GM23338 (cell line): Measurements from ENCODE around the gene BPIFB6. TPM values are rescaled to one million over a fixed set of nuclear protein-coding genes. Genes with fewer than 3 reads are reported as not detected.
A peak's percentile ranks its signal among the peaks of the same experiment; 100 is the strongest.

Source experiments
- ATAC-seq: fragments of 200-7000 bp; cut with Tn5 transposase; 3 replicates; pipeline ENCODE4 v1.9.1; 2020
- DNase-seq: peaks from one replicate; pipeline ENCODE4 v3.0.0-alpha.2; 2015; ENCODE audit warnings: low spot score
- H2AFZ ChIP-seq: fragments of 200-600 bp; sonication (generic); 2 replicates; pipeline ENCODE4 v1.8.0; 2016; ENCODE audit warnings: antibody characterized with exemption, mild to moderate bottlenecking, moderate library complexity
- H3F3A ChIP-seq: fragments of 200-600 bp; sonication (generic); replicated peaks from 2 replicates; pipeline ENCODE4 v1.8.0; 2017; ENCODE audit warnings: antibody characterized with exemption, mixed run types, low read depth
- H3K27ac ChIP-seq: fragments of 200-600 bp; sonication (generic); 2 replicates; pipeline ENCODE4 v1.6.1; 2016; ENCODE audit warnings: low read depth
- H3K27me3 ChIP-seq: fragments of 200-600 bp; sonication (generic); 2 replicates; pipeline ENCODE4 v1.8.0; 2016; ENCODE audit warnings: mild to moderate bottlenecking, mixed run types, moderate library complexity; ENCODE audit not compliant: insufficient read depth
- H3K36me3 ChIP-seq: fragments of 200-600 bp; sonication (generic); 2 replicates; pipeline ENCODE4 v1.8.0; 2016; ENCODE audit warnings: mild to moderate bottlenecking; ENCODE audit not compliant: insufficient read depth
- H3K4me1 ChIP-seq: fragments of 200-600 bp; sonication (generic); 2 replicates; pipeline ENCODE4 v1.8.0; 2016; ENCODE audit warnings: mild to moderate bottlenecking, moderate library complexity; ENCODE audit not compliant: insufficient read depth
- H3K4me2 ChIP-seq: fragments of 200-600 bp; sonication (generic); 2 replicates; pipeline ENCODE4 v1.7.1; 2017; ENCODE audit warnings: mixed run types
- H3K4me3 ChIP-seq: fragments of 200-600 bp; sonication (generic); 2 replicates; pipeline ENCODE4 v1.6.1; 2016; ENCODE audit warnings: mixed run types
- H3K79me2 ChIP-seq: fragments of 200-600 bp; sonication (generic); replicated peaks from 2 replicates; pipeline ENCODE4 v1.8.0; 2017; ENCODE audit warnings: mild to moderate bottlenecking; ENCODE audit not compliant: insufficient read depth
- H3K9me2 ChIP-seq: fragments of 200-600 bp; sonication (generic); 2 replicates; pipeline ENCODE4 v1.8.0; 2017; ENCODE audit not compliant: insufficient read depth
- H4K20me1 ChIP-seq: fragments of 200-600 bp; sonication (generic); replicated peaks from 2 replicates; pipeline ENCODE4 v1.8.0; 2017; ENCODE audit warnings: mild to moderate bottlenecking; ENCODE audit not compliant: insufficient read depth
- H3K27ac Mint-ChIP-seq: 2 replicates; pipeline ENCODE4 v1.8.0; 2020; ENCODE audit warnings: inconsistent platforms, mild to moderate bottlenecking, moderate library complexity, mixed read lengths
- H3K27me3 Mint-ChIP-seq: 3 replicates; pipeline ENCODE4 v1.8.0; 2022; ENCODE audit warnings: low read depth, mild to moderate bottlenecking, moderate library complexity, mixed read lengths, inconsistent platforms; ENCODE audit not compliant: insufficient read depth, poor library complexity
- H3K36me3 Mint-ChIP-seq: 3 replicates; pipeline ENCODE4 v1.8.0; 2021; ENCODE audit warnings: low read depth, mild to moderate bottlenecking, inconsistent platforms, moderate library complexity, mixed read lengths
- H3K4me1 Mint-ChIP-seq: 3 replicates; pipeline ENCODE4 v1.8.0; 2020; ENCODE audit warnings: mild to moderate bottlenecking, inconsistent platforms, mixed read lengths
- H3K4me3 Mint-ChIP-seq: 3 replicates; pipeline ENCODE4 v1.8.0; 2021; ENCODE audit warnings: moderate library complexity, mild to moderate bottlenecking, inconsistent platforms, mixed read lengths
- H3K9me3 Mint-ChIP-seq: 3 replicates; pipeline ENCODE4 v1.8.0; 2020; ENCODE audit warnings: moderate library complexity, mild to moderate bottlenecking, inconsistent platforms, mixed read lengths
- CREB1 ChIP-seq: fragments of 250-450 bp; sonication (Bioruptor Pico); IDR thresholded peaks from 2 replicates; pipeline ENCODE4 v1.5.0; 2020; ENCODE audit warnings: low read depth, mild to moderate bottlenecking, moderate library complexity
- EZH2 ChIP-seq: fragments of 200-600 bp; sonication (generic); IDR thresholded peaks from one replicate; pipeline ENCODE4 v1.8.0; 2017; ENCODE audit warnings: antibody characterized with exemption, mild to moderate bottlenecking, low read depth; ENCODE audit not compliant: unreplicated experiment
- EZH2phosphoT487 ChIP-seq: fragments of 200-600 bp; sonication (generic); IDR thresholded peaks from one replicate; pipeline ENCODE4 v1.8.1; 2018; ENCODE audit warnings: antibody characterized with exemption; ENCODE audit not compliant: unreplicated experiment
- JUNB ChIP-seq: IDR thresholded peaks from one replicate; pipeline ENCODE4 v1.6.1; 2016; ENCODE audit warnings: antibody characterized with exemption; ENCODE audit not compliant: unreplicated experiment
- NANOG ChIP-seq: IDR thresholded peaks from 2 replicates; pipeline ENCODE4 v1.6.1; 2016; ENCODE audit warnings: antibody characterized with exemption, borderline replicate concordance
- POLR2AphosphoS5 ChIP-seq: IDR thresholded peaks from 2 replicates; pipeline ENCODE4 v1.6.1; 2016; ENCODE audit warnings: antibody characterized with exemption, low read depth
- STAT1 ChIP-seq: IDR thresholded peaks from one replicate; pipeline ENCODE4 v1.6.1; 2016; ENCODE audit warnings: antibody characterized with exemption; ENCODE audit not compliant: unreplicated experiment
- ZNF114 ChIP-seq: fragments of 250-450 bp; sonication (Bioruptor Pico); IDR thresholded peaks from 2 replicates; pipeline ENCODE4 v1.5.0; 2020; ENCODE audit warnings: mild to moderate bottlenecking, moderate library complexity
- ZNF331 ChIP-seq: fragments of 250-450 bp; sonication (Bioruptor Pico); IDR thresholded peaks from 2 replicates; pipeline ENCODE4 v1.5.0; 2020; ENCODE audit warnings: low read depth, mild to moderate bottlenecking, moderate library complexity
- polyA plus RNA-seq: library from polyadenylated mRNA; unstranded; fragments of >200 nt; fragmentation: Nextera tagmentation; extraction: Ambion mirVana; gene quantifications from 2 replicates; pipeline ENCODE4 v1.2.1, GENCODE V29; 2016
- total RNA-seq: library from RNA; depleted of rRNA; stranded (reverse); fragments of >200 nt; shearing (Covaris generic); gene quantifications from 2 replicates; pipeline ENCODE4 v1.2.3, GENCODE V29; 2014
- TF ChIP-seq, protein P1 (sequence below): IDR thresholded peaks from 2 replicates; pipeline ENCODE4 v1.6.1; 2016; ENCODE audit warnings: antibody characterized with exemption
- TF ChIP-seq, protein P2 (sequence below): IDR thresholded peaks from one replicate; pipeline ENCODE4 v1.6.1; 2018; ENCODE audit warnings: antibody characterized with exemption; ENCODE audit not compliant: unreplicated experiment
- TF ChIP-seq, protein P3 (sequence below): fragments of 250-450 bp; sonication (Bioruptor Pico); IDR thresholded peaks from 2 replicates; pipeline ENCODE4 v1.5.0; 2020; ENCODE audit warnings: mild to moderate bottlenecking, moderate library complexity
- TF ChIP-seq, protein P4 (sequence below), 2 experiments: fragments of 200-600 bp in 1 of 2; sonication (generic) in 1 of 2; conservative IDR thresholded peaks; 2 replicates each; pipeline versions ENCODE4 v1.5.1 to v1.6.1; 2016 to 2017; ENCODE audit warnings: antibody characterized with exemption in 2 of 2, low read depth in 2 of 2, mild to moderate bottlenecking in 2 of 2, moderate library complexity in 1 of 2

BPIFB6 gene
- total and polyA plus RNA-seq, 2 experiments from 2014 or later, result not detected

DNA sequence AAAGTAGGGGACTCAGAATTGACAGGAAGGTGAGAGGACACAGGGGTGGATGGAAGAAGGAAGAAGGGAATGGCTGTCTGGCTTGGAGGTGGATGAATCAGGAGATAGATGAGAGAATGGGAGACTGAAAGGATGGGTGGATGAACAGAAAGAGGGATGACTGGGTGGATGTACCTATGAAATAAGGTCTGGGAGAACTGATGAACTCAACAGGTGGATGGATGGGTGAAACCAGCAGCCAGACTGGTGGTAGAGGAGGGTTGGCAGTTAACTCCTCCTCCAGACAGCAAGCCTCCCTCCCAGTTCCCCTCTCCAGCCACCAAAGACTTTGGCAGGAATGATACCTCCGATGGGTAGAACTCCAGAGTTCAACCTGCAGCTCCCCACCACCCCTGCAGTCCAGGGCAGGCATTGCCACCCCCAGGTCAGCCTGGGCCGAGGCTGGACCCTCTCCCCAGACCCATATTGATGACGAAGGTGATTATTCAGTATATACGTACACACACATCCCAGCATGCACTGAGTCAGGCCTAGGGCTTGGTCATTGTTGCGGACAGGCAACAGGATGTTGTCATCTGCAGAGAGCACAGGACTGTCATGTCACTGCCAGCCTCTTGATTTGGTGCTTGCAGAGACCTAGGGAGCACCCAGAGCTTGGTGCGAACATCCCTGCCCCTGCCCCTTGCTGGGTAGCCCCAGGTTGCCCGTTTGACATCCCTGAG is 29.2 kb upstream of the BPIFB6 start:
- H3K27ac Mint-ChIP-seq, result no peak overlapping the region
- H3K27me3 ChIP-seq, result no peaks in the 10 kb centered on the region
- no peaks in the 10 kb centered on the region for H4K20me1 ChIP-seq
- peaks cover 17% of the 10 kb centered on the region for H3K27me3 Mint-ChIP-seq
- no peaks in the 10 kb centered on the region for H3F3A ChIP-seq
- H3K4me2 ChIP-seq, result no peak overlapping the region
- no peak overlapping the region for H2AFZ ChIP-seq
- H3K9me2 ChIP-seq, result no peaks in the 10 kb centered on the region
- no peaks in the 10 kb centered on the region for H3K4me1 ChIP-seq
- H3K4me1 Mint-ChIP-seq, result no peaks in the 10 kb centered on the region
- no peaks in the 10 kb centered on the region for H3K79me2 ChIP-seq
- peaks cover 4% of the 10 kb centered on the region; the same call in 2 of the 3 replicates for H3K9me3 Mint-ChIP-seq
- no peak overlapping the region for H3K4me3 ChIP-seq
- ATAC-seq (peak; percentile 34; the same call in 2 of the 3 replicates), DNase-seq (no peak)
- H3K27ac ChIP-seq, result no peak overlapping the region
- no peak overlapping the region for H3K4me3 Mint-ChIP-seq
- TF ChIP-seq, protein P1, sequence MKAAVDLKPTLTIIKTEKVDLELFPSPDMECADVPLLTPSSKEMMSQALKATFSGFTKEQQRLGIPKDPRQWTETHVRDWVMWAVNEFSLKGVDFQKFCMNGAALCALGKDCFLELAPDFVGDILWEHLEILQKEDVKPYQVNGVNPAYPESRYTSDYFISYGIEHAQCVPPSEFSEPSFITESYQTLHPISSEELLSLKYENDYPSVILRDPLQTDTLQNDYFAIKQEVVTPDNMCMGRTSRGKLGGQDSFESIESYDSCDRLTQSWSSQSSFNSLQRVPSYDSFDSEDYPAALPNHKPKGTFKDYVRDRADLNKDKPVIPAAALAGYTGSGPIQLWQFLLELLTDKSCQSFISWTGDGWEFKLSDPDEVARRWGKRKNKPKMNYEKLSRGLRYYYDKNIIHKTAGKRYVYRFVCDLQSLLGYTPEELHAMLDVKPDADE, result no peak
- TF ChIP-seq ZNF331 (CRISPR knock-in tag) (no peak), ZNF114 (CRISPR knock-in tag) (no peak), EZH2phosphoT487 (no peak), EZH2 (no peak), STAT1 (no peak), CREB1 (CRISPR knock-in tag) (no peak), POLR2AphosphoS5 (no peak), JUNB (no peak), NANOG (no peak)
- TF ChIP-seq, protein P2, sequence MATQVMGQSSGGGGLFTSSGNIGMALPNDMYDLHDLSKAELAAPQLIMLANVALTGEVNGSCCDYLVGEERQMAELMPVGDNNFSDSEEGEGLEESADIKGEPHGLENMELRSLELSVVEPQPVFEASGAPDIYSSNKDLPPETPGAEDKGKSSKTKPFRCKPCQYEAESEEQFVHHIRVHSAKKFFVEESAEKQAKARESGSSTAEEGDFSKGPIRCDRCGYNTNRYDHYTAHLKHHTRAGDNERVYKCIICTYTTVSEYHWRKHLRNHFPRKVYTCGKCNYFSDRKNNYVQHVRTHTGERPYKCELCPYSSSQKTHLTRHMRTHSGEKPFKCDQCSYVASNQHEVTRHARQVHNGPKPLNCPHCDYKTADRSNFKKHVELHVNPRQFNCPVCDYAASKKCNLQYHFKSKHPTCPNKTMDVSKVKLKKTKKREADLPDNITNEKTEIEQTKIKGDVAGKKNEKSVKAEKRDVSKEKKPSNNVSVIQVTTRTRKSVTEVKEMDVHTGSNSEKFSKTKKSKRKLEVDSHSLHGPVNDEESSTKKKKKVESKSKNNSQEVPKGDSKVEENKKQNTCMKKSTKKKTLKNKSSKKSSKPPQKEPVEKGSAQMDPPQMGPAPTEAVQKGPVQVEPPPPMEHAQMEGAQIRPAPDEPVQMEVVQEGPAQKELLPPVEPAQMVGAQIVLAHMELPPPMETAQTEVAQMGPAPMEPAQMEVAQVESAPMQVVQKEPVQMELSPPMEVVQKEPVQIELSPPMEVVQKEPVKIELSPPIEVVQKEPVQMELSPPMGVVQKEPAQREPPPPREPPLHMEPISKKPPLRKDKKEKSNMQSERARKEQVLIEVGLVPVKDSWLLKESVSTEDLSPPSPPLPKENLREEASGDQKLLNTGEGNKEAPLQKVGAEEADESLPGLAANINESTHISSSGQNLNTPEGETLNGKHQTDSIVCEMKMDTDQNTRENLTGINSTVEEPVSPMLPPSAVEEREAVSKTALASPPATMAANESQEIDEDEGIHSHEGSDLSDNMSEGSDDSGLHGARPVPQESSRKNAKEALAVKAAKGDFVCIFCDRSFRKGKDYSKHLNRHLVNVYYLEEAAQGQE, result no peak
- TF ChIP-seq, protein P3, sequence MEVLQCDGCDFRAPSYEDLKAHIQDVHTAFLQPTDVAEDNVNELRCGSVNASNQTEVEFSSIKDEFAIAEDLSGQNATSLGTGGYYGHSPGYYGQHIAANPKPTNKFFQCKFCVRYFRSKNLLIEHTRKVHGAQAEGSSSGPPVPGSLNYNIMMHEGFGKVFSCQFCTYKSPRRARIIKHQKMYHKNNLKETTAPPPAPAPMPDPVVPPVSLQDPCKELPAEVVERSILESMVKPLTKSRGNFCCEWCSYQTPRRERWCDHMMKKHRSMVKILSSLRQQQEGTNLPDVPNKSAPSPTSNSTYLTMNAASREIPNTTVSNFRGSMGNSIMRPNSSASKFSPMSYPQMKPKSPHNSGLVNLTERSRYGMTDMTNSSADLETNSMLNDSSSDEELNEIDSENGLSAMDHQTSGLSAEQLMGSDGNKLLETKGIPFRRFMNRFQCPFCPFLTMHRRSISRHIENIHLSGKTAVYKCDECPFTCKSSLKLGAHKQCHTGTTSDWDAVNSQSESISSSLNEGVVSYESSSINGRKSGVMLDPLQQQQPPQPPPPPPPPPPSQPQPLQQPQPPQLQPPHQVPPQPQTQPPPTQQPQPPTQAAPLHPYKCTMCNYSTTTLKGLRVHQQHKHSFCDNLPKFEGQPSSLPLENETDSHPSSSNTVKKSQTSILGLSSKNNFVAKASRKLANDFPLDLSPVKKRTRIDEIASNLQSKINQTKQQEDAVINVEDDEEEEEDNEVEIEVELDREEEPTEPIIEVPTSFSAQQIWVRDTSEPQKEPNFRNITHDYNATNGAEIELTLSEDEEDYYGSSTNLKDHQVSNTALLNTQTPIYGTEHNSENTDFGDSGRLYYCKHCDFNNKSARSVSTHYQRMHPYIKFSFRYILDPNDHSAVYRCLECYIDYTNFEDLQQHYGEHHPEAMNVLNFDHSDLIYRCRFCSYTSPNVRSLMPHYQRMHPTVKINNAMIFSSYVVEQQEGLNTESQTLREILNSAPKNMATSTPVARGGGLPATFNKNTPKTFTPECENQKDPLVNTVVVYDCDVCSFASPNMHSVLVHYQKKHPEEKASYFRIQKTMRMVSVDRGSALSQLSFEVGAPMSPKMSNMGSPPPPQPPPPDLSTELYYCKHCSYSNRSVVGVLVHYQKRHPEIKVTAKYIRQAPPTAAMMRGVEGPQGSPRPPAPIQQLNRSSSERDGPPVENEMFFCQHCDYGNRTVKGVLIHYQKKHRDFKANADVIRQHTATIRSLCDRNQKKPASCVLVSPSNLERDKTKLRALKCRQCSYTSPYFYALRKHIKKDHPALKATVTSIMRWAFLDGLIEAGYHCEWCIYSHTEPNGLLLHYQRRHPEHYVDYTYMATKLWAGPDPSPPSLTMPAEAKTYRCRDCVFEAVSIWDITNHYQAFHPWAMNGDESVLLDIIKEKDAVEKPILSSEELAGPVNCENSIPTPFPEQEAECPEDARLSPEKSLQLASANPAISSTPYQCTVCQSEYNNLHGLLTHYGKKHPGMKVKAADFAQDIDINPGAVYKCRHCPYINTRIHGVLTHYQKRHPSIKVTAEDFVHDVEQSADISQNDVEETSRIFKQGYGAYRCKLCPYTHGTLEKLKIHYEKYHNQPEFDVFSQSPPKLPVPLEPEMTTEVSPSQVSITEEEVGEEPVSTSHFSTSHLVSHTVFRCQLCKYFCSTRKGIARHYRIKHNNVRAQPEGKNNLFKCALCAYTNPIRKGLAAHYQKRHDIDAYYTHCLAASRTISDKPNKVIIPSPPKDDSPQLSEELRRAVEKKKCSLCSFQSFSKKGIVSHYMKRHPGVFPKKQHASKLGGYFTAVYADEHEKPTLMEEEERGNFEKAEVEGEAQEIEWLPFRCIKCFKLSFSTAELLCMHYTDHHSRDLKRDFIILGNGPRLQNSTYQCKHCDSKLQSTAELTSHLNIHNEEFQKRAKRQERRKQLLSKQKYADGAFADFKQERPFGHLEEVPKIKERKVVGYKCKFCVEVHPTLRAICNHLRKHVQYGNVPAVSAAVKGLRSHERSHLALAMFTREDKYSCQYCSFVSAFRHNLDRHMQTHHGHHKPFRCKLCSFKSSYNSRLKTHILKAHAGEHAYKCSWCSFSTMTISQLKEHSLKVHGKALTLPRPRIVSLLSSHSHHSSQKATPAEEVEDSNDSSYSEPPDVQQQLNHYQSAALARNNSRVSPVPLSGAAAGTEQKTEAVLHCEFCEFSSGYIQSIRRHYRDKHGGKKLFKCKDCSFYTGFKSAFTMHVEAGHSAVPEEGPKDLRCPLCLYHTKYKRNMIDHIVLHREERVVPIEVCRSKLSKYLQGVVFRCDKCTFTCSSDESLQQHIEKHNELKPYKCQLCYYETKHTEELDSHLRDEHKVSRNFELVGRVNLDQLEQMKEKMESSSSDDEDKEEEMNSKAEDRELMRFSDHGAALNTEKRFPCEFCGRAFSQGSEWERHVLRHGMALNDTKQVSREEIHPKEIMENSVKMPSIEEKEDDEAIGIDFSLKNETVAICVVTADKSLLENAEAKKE (CRISPR knock-in tag), result no peak
- TF ChIP-seq, protein P4, sequence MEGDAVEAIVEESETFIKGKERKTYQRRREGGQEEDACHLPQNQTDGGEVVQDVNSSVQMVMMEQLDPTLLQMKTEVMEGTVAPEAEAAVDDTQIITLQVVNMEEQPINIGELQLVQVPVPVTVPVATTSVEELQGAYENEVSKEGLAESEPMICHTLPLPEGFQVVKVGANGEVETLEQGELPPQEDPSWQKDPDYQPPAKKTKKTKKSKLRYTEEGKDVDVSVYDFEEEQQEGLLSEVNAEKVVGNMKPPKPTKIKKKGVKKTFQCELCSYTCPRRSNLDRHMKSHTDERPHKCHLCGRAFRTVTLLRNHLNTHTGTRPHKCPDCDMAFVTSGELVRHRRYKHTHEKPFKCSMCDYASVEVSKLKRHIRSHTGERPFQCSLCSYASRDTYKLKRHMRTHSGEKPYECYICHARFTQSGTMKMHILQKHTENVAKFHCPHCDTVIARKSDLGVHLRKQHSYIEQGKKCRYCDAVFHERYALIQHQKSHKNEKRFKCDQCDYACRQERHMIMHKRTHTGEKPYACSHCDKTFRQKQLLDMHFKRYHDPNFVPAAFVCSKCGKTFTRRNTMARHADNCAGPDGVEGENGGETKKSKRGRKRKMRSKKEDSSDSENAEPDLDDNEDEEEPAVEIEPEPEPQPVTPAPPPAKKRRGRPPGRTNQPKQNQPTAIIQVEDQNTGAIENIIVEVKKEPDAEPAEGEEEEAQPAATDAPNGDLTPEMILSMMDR (conservative IDR thresholded peaks at IDR 0.05; ENCODE audit: low read depth in 2 of 2), result no peak
- H3K36me3 ChIP-seq, result no peaks in the 10 kb centered on the region
- H3K36me3 Mint-ChIP-seq, result peaks cover 3% of the 10 kb centered on the region; the same call in 1 of the 3 replicates
